GM18505 (cell line): ENCODE results near the gene CD63.

Experiments
- ATAC-seq: cut with Tn5 transposase; IDR thresholded peaks from one replicate; pipeline ENCODE4 v1.9.1; 2021; ENCODE audit not compliant: unreplicated experiment
- POLR2A ChIP-seq: IDR thresholded peaks from 4 replicates; pipeline ENCODE4 v1.6.1; 2011; ENCODE audit warnings: borderline replicate concordance; ENCODE audit not compliant: insufficient read depth, insufficient read length; ENCODE audit errors: extremely low read depth

Gene CD63

GRCh38 chr12:55720894-55721444 lies 7.8 kb downstream of the CD63 start:
- no peak for TF ChIP-seq POLR2A
- no peak for ATAC-seq

GRCh38 chr12:55720071-55720564 lies 8.7 kb downstream of the CD63 start, which contains the start of gene RDH5:
TSS of gene RDH5 (plus strand) at chr12:55720393. CDS start at chr12:55721185, 792 bp downstream.
- no peak for TF ChIP-seq POLR2A
- no peak for ATAC-seq

DNA sequence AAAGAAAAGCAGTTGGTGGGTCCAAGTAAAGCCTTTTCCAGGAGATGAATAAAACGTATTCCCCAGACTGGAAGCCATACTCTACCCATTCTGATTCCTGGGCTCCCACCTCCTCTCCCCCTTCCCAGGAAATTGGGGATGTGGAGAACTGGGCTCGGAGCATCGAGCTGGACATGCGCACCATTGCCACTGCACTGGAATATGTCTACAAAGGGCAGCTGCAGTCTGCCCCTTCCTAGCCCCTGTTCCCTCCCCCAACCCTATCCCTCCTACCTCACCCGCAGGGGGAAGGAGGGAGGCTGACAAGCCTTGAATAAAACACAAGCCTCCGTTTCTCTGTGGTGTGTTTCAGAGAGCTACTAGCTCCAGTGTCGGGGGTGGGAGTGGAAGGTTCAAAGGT lies 9.4 kb downstream of the CD63 start:
- TF ChIP-seq POLR2A, result no peak
- no peak for ATAC-seq

GRCh38 chr12:55718624-55719275 lies 10.1 kb downstream of the CD63 start:
- TF ChIP-seq POLR2A, result no peak
- no peak for ATAC-seq

DNA sequence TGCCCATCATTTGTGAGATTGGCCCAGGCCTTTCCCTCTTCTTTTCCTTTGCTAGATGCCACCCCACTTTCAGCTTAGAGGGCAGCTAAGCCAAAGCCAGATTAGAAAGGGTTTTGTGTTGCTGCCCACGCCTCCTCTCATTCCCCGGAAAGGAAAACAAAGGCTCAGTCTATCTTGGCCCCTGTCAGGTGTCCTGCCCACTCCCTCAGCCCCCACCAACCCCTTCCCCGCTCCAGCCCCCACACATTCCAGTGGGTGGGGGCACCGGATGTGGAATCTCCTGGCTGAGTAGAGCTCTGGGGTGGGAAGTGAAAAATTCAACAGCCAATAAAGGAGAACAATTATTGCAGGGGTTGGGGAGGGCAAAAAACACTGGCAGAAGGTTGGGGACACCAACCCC lies 10.8 kb downstream of the CD63 start:
- no peak for TF ChIP-seq POLR2A
- ATAC-seq, result no peak

DNA sequence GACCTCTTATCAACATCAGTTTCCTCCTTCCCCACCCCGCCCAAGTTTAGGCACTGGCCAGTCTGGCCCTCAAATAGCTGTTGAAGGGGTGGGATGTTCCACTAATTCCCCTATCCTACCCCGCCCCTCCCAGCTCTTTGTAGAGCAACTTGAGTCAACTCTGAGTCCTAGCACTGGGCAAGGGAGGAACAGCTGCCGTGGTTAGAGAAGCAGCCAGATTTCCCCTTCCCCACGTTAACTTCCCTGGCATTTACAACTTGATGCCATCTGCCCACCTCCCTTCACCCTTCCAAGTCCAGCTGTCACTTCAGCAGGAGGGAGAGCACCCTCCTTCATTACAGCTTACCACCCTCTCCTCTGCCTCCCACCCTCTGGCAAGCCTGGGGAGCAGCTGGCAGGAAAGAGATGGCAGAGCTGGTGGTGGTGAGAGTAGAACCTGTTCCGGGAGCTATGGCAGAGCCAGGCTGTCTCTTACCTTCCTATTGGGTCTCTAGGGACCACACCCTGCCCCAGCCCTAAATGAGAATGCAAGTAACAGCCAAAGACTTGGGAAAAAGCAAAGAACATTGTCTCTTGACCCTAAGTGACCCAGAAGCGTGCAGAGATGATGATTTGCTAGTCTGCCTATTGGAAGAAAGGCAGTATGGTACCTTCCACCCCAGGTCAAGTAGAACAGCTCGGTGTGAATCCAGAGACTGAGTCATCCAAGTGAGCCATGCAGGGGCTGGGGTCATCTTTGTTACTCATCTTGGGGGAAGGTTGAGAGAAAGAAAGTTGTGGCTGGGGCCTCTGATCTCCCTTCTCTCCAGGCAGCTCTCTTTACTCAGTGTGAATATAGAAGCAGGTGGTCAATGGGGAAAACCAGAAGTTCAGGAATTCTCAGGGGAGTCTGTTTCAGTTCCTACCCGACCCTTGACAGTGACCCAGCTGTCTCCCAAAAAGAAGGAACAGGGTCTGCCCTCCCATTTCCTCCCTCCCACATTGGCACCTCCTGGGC lies 11.5 kb downstream of the CD63 start:
- ATAC-seq, result no peak

DNA sequence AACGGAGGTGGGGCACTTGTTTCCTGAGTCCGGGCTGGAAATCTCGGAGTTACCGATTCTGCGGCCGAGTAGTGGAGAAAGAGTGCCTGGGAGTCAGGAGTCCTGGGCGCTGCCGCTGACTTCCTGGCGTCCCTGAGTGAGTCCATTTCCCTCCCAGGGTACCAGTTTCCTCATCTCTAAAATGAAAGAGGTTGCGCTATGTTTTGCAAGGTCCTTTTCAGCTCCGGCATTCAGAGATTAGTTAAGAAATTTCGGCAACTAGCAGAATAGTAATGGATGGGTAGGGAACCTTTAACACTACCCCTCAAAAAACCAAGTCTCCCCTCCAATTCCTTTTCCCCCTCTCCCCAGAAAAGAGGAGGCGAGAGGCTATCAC lies 12.2 kb downstream of the CD63 start:
- ATAC-seq, result no peak

More for the DNA sequence above, 11.5 kb downstream of the CD63 start:
- TF ChIP-seq POLR2A, result no peak

GRCh38 chr12:55715833-55716581 lies 12.8 kb downstream of the CD63 start, which contains the start of gene BLOC1S1:
TSS of gene BLOC1S1 (plus strand) at chr12:55716046. CDS start at chr12:55716052, 6 bp downstream.
- peak; percentile 89 for ATAC-seq
- TF ChIP-seq POLR2A, result peak; percentile 60

More for the DNA sequence above, 12.2 kb downstream of the CD63 start:
- no peak for TF ChIP-seq POLR2A

DNA sequence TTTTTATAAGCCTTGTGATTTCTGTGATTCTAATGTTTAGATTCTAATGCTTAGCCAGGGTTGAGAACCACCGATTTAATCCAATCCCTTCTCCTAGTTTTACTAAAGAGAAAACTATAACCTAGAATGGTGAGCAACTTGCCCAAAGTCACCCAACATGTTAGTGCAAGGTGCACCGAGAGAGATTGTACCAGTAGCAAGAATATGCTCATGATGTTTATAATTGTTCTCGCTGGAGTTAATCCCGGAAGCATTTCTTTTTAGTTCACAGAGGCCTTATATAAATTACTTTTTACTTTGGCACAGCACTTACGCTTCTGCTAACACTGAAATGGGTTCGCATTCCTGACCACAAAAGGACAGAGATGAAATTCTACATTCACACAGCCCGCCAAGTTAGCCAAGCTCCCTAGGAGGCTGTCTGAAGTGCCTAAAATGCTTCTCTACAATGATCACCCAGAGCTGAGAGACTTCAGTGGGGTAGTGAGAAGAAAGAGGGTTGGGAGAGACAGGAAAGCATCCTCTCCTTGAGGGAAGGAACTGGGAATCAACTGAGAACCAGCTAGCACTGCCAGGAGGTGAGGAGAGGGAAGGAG lies 13.5 kb downstream of the CD63 start:
- ATAC-seq, result no peak
- TF ChIP-seq POLR2A, result no peak

GRCh38 chr12:55713721-55714120 lies 15.1 kb downstream of the CD63 start:
- ATAC-seq, result no peak
- no peak for TF ChIP-seq POLR2A

- TF ChIP-seq POLR2A, result no peak
- no peak for ATAC-seq
These were observed 16.0 kb downstream of the CD63 start for GRCh38 chr12:55712700-55713415.
